Mesangial cell (primary cell): Measurements from ENCODE around the gene RAP1GAP2. TPM values are rescaled to one million over a fixed set of nuclear protein-coding genes. Genes with fewer than 3 reads are reported as not detected.

Experiments
- total RNA-seq: library from RNA; depleted of rRNA; stranded (reverse); fragments of >200 nt; gene quantifications from 2 replicates; pipeline ENCODE4 v1.2.3, GENCODE V29; 2015

RAP1GAP2 gene
- total RNA-seq: 14.3 and 24.1 TPM in 2 replicates

GRCh38 chr17:2796164-2797125 lies at the start of gene RAP1GAP2:
RAP1GAP2 (plus strand) TSS chr17:2796438; CDS start chr17:2796528, 90 bp downstream.

GRCh38 chr17:2749058-2749783 lies 47.0 kb upstream of the RAP1GAP2 start, which contains the start of gene CCDC92B:
CCDC92B (minus strand) TSS chr17:2749652; CDS start chr17:2735145, 14,507 bp downstream.

DNA sequence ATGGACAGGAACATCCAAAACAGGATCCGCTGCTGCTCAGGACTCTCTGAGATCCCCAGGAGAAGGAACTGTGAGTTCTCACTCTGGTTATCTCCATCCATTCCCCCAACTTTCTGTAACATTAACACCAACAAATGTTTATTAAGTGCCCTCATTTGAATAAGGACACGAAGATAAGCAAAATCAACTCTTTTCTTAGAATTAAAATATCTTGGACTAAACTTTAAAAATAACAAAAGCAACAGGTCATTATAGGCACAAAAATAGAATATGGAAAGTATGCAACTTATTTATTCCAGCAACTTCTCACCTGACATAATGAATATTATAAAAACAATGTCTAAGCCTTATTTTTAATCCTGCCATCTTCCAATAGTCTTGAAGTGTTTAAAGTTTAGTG lies 267.3 kb downstream of the RAP1GAP2 start, which contains the start of gene OR1D5:
Gene OR1D5, minus strand, starts transcription at position 101 of the 400 bp plus-strand sequence. Its CDS starts 0 bp downstream, at position 101.

Other genes with a start within 250 kb of the RAP1GAP2 start
- 42.2 and 47.2 TPM in 2 replicates for gene PAFAH1B1, start 202.8 kb upstream of the RAP1GAP2 start, total RNA-seq
- 82.5 and 98.7 TPM in 2 replicates for gene CLUH, start 84.7 kb upstream of the RAP1GAP2 start, total RNA-seq
- gene CCDC92B, start 46.8 kb upstream of the RAP1GAP2 start, total RNA-seq: 0.16 TPM in 1 of 2 replicates, not detected in the other